H1 (cell line): ENCODE results near the gene GPC6. TPM values are rescaled to one million over a fixed set of nuclear protein-coding genes. Genes with fewer than 3 reads are reported as not detected.

ENCODE experiments used
- CTCF ChIA-PET: fragments of 300-600 bp; sonication (Branson Sonifier 250); formaldehyde crosslinking; loops from one replicate; lab custom pipeline; 2021; ENCODE audit not compliant: partially characterized antibody; lab: Charles Lee
- POLR2A ChIA-PET: fragments of 300-600 bp; sonication (Branson Sonifier 250); formaldehyde crosslinking; loops from one replicate; lab custom pipeline; 2021; ENCODE audit warnings: inconsistent platforms; ENCODE audit not compliant: partially characterized antibody; lab: Charles Lee
- DNase-seq, 2 experiments: peaks; one replicate each; pipeline versions ENCODE4 v3.0.0 to v3.0.0-alpha.2; 2010 to 2022; ENCODE audit warnings: low spot score in 2 of 2, low read depth in 1 of 2, mixed read lengths in 1 of 2
- FAIRE-seq: peaks from 2 replicates; lab custom pipeline; 2011; peaks lifted over from hg19 to GRCh38; lab: Jason Lieb, UNC
- H2AFZ ChIP-seq: 2 replicates; pipeline ENCODE4 v1.8.1; 2012; ENCODE audit warnings: low read length, inconsistent platforms
- H2AK5ac ChIP-seq: 2 replicates; pipeline ENCODE4 v1.6.1; 2013; ENCODE audit warnings: low read depth, low read length
- H2BK120ac ChIP-seq: replicated peaks from 2 replicates; pipeline ENCODE3; 2013; ENCODE audit warnings: low read depth, low read length, inconsistent platforms
- H2BK12ac ChIP-seq: 2 replicates; pipeline ENCODE4 v1.6.1; 2013; ENCODE audit warnings: low read depth, low read length
- H2BK15ac ChIP-seq: 2 replicates; pipeline ENCODE4 v1.6.1; 2013; ENCODE audit warnings: low read length
- H2BK20ac ChIP-seq: 2 replicates; pipeline ENCODE4 v1.6.1; 2013; ENCODE audit warnings: low read length
- H2BK5ac ChIP-seq: 2 replicates; pipeline ENCODE4 v1.6.1; 2013; ENCODE audit warnings: low read depth, low read length
- H3K14ac ChIP-seq: 2 replicates; pipeline ENCODE4 v1.6.1; 2013; ENCODE audit warnings: inconsistent platforms; ENCODE audit not compliant: insufficient read length
- H3K18ac ChIP-seq: 2 replicates; pipeline ENCODE4 v1.6.1; 2013; ENCODE audit warnings: low read length; ENCODE audit errors: extremely low read depth
- H3K23ac ChIP-seq: 2 replicates; pipeline ENCODE4 v1.6.1; 2013; ENCODE audit warnings: inconsistent platforms; ENCODE audit not compliant: insufficient read length
- H3K23me2 ChIP-seq: 2 replicates; pipeline ENCODE4 v1.6.1; 2013; ENCODE audit warnings: low read depth, low read length
- H3K27ac ChIP-seq: 2 replicates; pipeline ENCODE4 v1.6.1; 2011; ENCODE audit warnings: low read depth, low read length, inconsistent platforms
- H3K27me3 ChIP-seq, 4 experiments: replicated peaks in 1 of 4; 1 replicate in 1 of 4; 2 replicates in 3 of 4; pipeline versions ENCODE4 v1.6.1 to v1.8.1; 2011 to 2013; ENCODE audit warnings: low read length in 3 of 4, mild to moderate bottlenecking in 3 of 4, inconsistent platforms in 2 of 4, mixed read lengths in 2 of 4, moderate library complexity in 1 of 4; ENCODE audit not compliant: control insufficient read depth in 3 of 4, insufficient read depth in 3 of 4; ENCODE audit errors: extremely low read depth in 1 of 4
- H3K36me3 ChIP-seq, 4 experiments: 2 replicates each; pipeline versions ENCODE4 v1.6.1 to v1.8.1; 2011 to 2013; ENCODE audit warnings: mild to moderate bottlenecking in 4 of 4, low read length in 3 of 4, moderate library complexity in 2 of 4, control low read depth in 1 of 4, inconsistent platforms in 1 of 4; ENCODE audit not compliant: insufficient read depth in 4 of 4, control insufficient read depth in 2 of 4
- H3K4ac ChIP-seq: replicated peaks from 2 replicates; pipeline ENCODE3; 2013; ENCODE audit warnings: low read length, low read depth, mixed read lengths, inconsistent platforms; ENCODE audit not compliant: insufficient read length
- H3K4me1 ChIP-seq, 4 experiments: replicated peaks in 1 of 4; 1 replicate in 1 of 4; 2 replicates in 3 of 4; pipeline versions ENCODE4 v1.6.1 to v1.8.1; 2011 to 2013; ENCODE audit warnings: low read length in 3 of 4, inconsistent platforms in 2 of 4, mixed read lengths in 1 of 4; ENCODE audit not compliant: insufficient read depth in 4 of 4, control insufficient read depth in 3 of 4
- H3K4me2 ChIP-seq, 2 experiments: 2 replicates each; pipeline versions ENCODE4 v1.6.1 to v1.8.1; 2011 to 2013; ENCODE audit warnings: low read depth in 2 of 2, low read length in 2 of 2, control low read depth in 1 of 2, inconsistent platforms in 1 of 2, mild to moderate bottlenecking in 1 of 2; ENCODE audit not compliant: insufficient read depth in 1 of 2
- H3K4me3 ChIP-seq, 4 experiments: fragments of 200-600, 300-600 bp in 1 of 4; sonication (generic), shearing (Covaris generic), sonication (Bioruptor Twin) in 1 of 4; 2 replicates each; pipeline versions ENCODE4 v1.5.1 to v1.8.1; 2011 to 2016; ENCODE audit warnings: low read length in 4 of 4, low read depth in 3 of 4, control low read depth in 2 of 4, inconsistent platforms in 2 of 4, mild to moderate bottlenecking in 2 of 4, mixed read lengths in 1 of 4, moderate library complexity in 1 of 4; ENCODE audit not compliant: insufficient read depth in 2 of 4; ENCODE audit errors: extremely low read depth in 1 of 4
- H3K56ac ChIP-seq: replicated peaks from 2 replicates; pipeline ENCODE3; 2013; ENCODE audit warnings: low read depth, mild to moderate bottlenecking, mixed read lengths, low read length, inconsistent platforms; ENCODE audit not compliant: insufficient read length
- H3K79me1 ChIP-seq: 2 replicates; pipeline ENCODE4 v1.6.1; 2013; ENCODE audit warnings: low read depth, low read length, control low read depth
- H3K79me2 ChIP-seq, 2 experiments: 2 replicates each; pipeline versions ENCODE4 v1.6.1 to v1.8.1; 2012 to 2013; ENCODE audit warnings: low read length in 2 of 2, mild to moderate bottlenecking in 2 of 2, inconsistent platforms in 1 of 2; ENCODE audit not compliant: insufficient read depth in 2 of 2, control insufficient read depth in 1 of 2
- H3K9ac ChIP-seq, 4 experiments: replicated peaks in 1 of 4; 1 replicate in 1 of 4; 2 replicates in 3 of 4; pipeline versions ENCODE4 v1.6.1 to v1.8.1; 2011 to 2013; ENCODE audit warnings: low read depth in 3 of 4, low read length in 3 of 4, control low read depth in 2 of 4, mild to moderate bottlenecking in 2 of 4, moderate library complexity in 2 of 4, inconsistent platforms in 1 of 4; ENCODE audit errors: extremely low read depth in 1 of 4
- H3K9me3 ChIP-seq, 2 experiments: 2 replicates each; pipeline versions ENCODE4 v1.6.1 to v1.8.1; 2012 to 2013; ENCODE audit warnings: mild to moderate bottlenecking in 2 of 2, moderate library complexity in 2 of 2, control low read depth in 1 of 2, inconsistent platforms in 1 of 2, low read depth in 1 of 2, low read length in 1 of 2, mixed read lengths in 1 of 2; ENCODE audit not compliant: insufficient read depth in 2 of 2
- H4K20me1 ChIP-seq, 2 experiments: replicated peaks in 1 of 2; 2 replicates each; pipeline versions ENCODE3 to v1.8.1; 2011 to 2013; ENCODE audit warnings: inconsistent platforms in 2 of 2, low read length in 2 of 2, mild to moderate bottlenecking in 1 of 2; ENCODE audit not compliant: insufficient read depth in 2 of 2, control insufficient read depth in 1 of 2
- H4K5ac ChIP-seq: 2 replicates; pipeline ENCODE4 v1.6.1; 2013; ENCODE audit warnings: low read length, low read depth, mixed read lengths, inconsistent platforms; ENCODE audit not compliant: insufficient read length
- H4K8ac ChIP-seq: 2 replicates; pipeline ENCODE4 v1.8.0; 2013; ENCODE audit warnings: mild to moderate bottlenecking, moderate library complexity, low read length, inconsistent platforms; ENCODE audit not compliant: insufficient read depth; ENCODE audit errors: extremely low read depth
- H4K91ac ChIP-seq: replicated peaks from 2 replicates; pipeline ENCODE3; 2013; ENCODE audit warnings: low read length, mixed read lengths, inconsistent platforms; ENCODE audit not compliant: insufficient read length
- GTF2F1 ChIP-seq: IDR thresholded peaks from 2 replicates; pipeline ENCODE4 v1.6.1; 2012; ENCODE audit warnings: low read depth, low read length, improper control_type of control experiment, borderline replicate concordance
- JUND ChIP-seq: IDR thresholded peaks from 2 replicates; pipeline ENCODE4 v1.6.1; 2011; ENCODE audit warnings: mild to moderate bottlenecking, improper control_type of control experiment, low read length
- POLR2A ChIP-seq, 2 experiments: IDR thresholded peaks; 1 replicate in 1 of 2; 2 replicates in 1 of 2; pipeline ENCODE4 v1.6.1; 2011; ENCODE audit warnings: low read depth in 2 of 2, low read length in 2 of 2, mild to moderate bottlenecking in 2 of 2; ENCODE audit errors: control extremely low read depth in 1 of 2
- POLR2AphosphoS5 ChIP-seq: IDR thresholded peaks from 2 replicates; pipeline ENCODE4 v1.6.1; 2011; ENCODE audit warnings: low read depth, low read length
- RAD21 ChIP-seq, 2 experiments: IDR thresholded peaks in 1 of 2; conservative IDR thresholded peaks in 1 of 2; 2 replicates each; pipeline ENCODE4 v1.6.1; 2011; ENCODE audit warnings: low read depth in 2 of 2, low read length in 2 of 2, improper control_type of control experiment in 1 of 2, inconsistent platforms in 1 of 2, mild to moderate bottlenecking in 1 of 2, moderate library complexity in 1 of 2
- RBBP5 ChIP-seq: IDR thresholded peaks from 2 replicates; pipeline ENCODE4 v1.7.1; 2012; ENCODE audit warnings: low read depth, mild to moderate bottlenecking, inconsistent platforms, low read length, moderate library complexity, borderline replicate concordance
- SIX5 ChIP-seq: IDR thresholded peaks from 2 replicates; pipeline ENCODE4 v1.6.1; 2011; ENCODE audit warnings: mild to moderate bottlenecking, low read depth, low read length
- YY1 ChIP-seq: IDR thresholded peaks from 2 replicates; pipeline ENCODE4 v1.6.1; 2011; ENCODE audit warnings: low read depth, mild to moderate bottlenecking, low read length
- ZNF274 ChIP-seq: IDR thresholded peaks from 2 replicates; pipeline ENCODE4 v1.7.0; 2012; ENCODE audit warnings: low read length, borderline replicate concordance; ENCODE audit errors: extremely low read depth
- WGBS, 2 experiments: shearing (Covaris generic) in 1 of 2; methylation state at CpG; one replicate each; pipeline versions ENCODE4 v1.1.6 to v1.1.7; 2013 to 2015; ENCODE audit warnings: low lambda C conversion rate in 2 of 2, mixed read lengths in 2 of 2, inconsistent platforms in 1 of 2, low coverage in 1 of 2, missing lambda C conversion rate in 1 of 2; ENCODE audit not compliant: insufficient replicate concordance in 2 of 2, insufficient coverage in 1 of 2, insufficient read length in 1 of 2; ENCODE audit errors: extremely low coverage in 1 of 2, missing lambda C conversion rate in 1 of 2; 5-methylcytosine and 5-hydroxymethylcytosine counted together
- polyA plus RNA-seq, 7 experiments: library from polyadenylated mRNA; depleted of rRNA in 3 of 7; stranded (reverse) in 5 of 7; unstranded in 2 of 7; fragments of >200 nt in 5 of 7; fragments of 200-250 nt in 2 of 7; gene quantifications; 1 replicate in 5 of 7; 2 replicates in 1 of 7; 4 replicates in 1 of 7; pipeline versions ENCODE4 v1.2.1 to v1.2.3, GENCODE V29; 2011 to 2013; ENCODE audit warnings: missing spikeins in 2 of 7, mixed read lengths in 2 of 7
- total RNA-seq: library from RNA; stranded (reverse); fragmentation: NEBNext Ultra II Directional; extraction: Animal tissue kit (Norgen Biotek cat#: 25700); gene quantifications from 2 replicates; pipeline ENCODE4 v1.2.1, GENCODE V29; 2021
- TF ChIP-seq, protein P1 (sequence below): IDR thresholded peaks from 2 replicates; pipeline ENCODE4 v1.6.1; 2012; ENCODE audit warnings: low read length, inconsistent platforms

The GPC6 gene
- total and polyA plus RNA-seq, 2 of the 8 experiments (the other 6 are each of a cell fraction or from before 2014, with no cell fraction given): 5.4 to 12.0 TPM

DNA sequence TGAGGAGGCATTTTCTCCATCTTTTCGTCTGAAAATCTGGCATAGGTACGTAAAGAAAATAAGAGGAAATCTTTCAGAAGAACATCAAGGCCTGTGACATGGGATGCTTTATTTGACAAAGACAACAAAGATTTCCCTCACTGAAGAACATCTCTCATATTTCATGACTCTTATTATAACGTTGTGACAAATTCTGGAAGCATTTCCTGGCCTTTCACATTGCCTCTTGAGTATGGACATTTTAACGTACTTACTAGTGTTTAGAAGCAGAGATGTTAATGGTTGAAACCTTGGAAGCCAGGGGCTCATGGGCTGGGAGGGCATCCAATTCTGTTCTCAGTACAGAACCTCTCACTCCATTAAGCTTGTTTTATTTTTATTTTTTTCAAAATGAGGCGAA lies 1042.1 kb downstream of the GPC6 start:
- Histone ChIP-seq H3K18ac (no peak overlapping the region), H3K23me2 (no peaks in the 10 kb centered on the region; the same call in 1 of the 2 replicates), H3K9me3 (no peaks in the 10 kb centered on the region), H3K79me1 (no peaks in the 10 kb centered on the region), H2BK120ac (no peak overlapping the region), H3K4me3 (no peak overlapping the region), H2BK15ac (no peak overlapping the region), H3K23ac (no peak overlapping the region), H4K20me1 (no peaks in the 10 kb centered on the region), H3K27me3 (no peaks in the 10 kb centered on the region), H3K36me3 (no peaks in the 10 kb centered on the region), H3K14ac (no peak overlapping the region), H3K9ac (no peak overlapping the region), H4K8ac (no peak overlapping the region), H3K79me2 (no peaks in the 10 kb centered on the region), H3K4ac (no peak overlapping the region), H3K4me1 (no peaks in the 10 kb centered on the region), H4K5ac (no peak overlapping the region), H4K91ac (no peak overlapping the region), H3K56ac (no peak overlapping the region), H2BK12ac (no peak overlapping the region), H3K4me2 (no peak overlapping the region), H2AFZ (no peak overlapping the region), H3K27ac (no peak overlapping the region), H2BK5ac (no peak overlapping the region), H2AK5ac (no peak overlapping the region), H2BK20ac (no peak overlapping the region)
- no peak for FAIRE-seq
- DNase-seq: no peak
- POLR2A ChIA-PET: no interaction called here
- whole genome bisulfite sequencing, 2 experiments: 86% methylated on average over 5 of the region's 5 CpGs; no CpG with 5 or more reads in 1 of the 2 experiments
- CTCF ChIA-PET: interaction anchor here (2.1 kb wide), 1 partner anchor 95 kb away, joined by 4 read pairs; no protein-coding TSS in a partner anchor
- TF ChIP-seq SIX5: no peak
- TF ChIP-seq GTF2F1: no peak
- TF ChIP-seq POLR2A (IDR thresholded peaks at IDR 0.05; ENCODE audit: control extremely low read depth in 1 of 2, low read depth in 2 of 2, low read length in 2 of 2): no peak
- no peak for TF ChIP-seq YY1
- TF ChIP-seq ZNF274: no peak
- TF ChIP-seq, protein P1, sequence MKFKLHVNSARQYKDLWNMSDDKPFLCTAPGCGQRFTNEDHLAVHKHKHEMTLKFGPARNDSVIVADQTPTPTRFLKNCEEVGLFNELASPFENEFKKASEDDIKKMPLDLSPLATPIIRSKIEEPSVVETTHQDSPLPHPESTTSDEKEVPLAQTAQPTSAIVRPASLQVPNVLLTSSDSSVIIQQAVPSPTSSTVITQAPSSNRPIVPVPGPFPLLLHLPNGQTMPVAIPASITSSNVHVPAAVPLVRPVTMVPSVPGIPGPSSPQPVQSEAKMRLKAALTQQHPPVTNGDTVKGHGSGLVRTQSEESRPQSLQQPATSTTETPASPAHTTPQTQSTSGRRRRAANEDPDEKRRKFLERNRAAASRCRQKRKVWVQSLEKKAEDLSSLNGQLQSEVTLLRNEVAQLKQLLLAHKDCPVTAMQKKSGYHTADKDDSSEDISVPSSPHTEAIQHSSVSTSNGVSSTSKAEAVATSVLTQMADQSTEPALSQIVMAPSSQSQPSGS: no peak
- TF ChIP-seq RBBP5: no peak
- no peak for TF ChIP-seq RAD21 (IDR thresholded peaks at IDR 0.05 in 1 of 2, conservative IDR thresholded peaks at IDR 0.05 in 1 of 2; ENCODE audit: low read depth in 2 of 2, low read length in 2 of 2)
- TF ChIP-seq POLR2AphosphoS5: no peak
- no peak for TF ChIP-seq JUND
